ENCODE results near the gene CDH4. TPM values are rescaled to one million over a fixed set of nuclear protein-coding genes. Genes with fewer than 3 reads are reported as not detected.

CDH4 gene
- total and polyA plus RNA-seq, 2 of the 8 experiments (the other 6 are each of a cell fraction or from before 2014, with no cell fraction given) = 4.3 to 7.9 TPM

DNA sequence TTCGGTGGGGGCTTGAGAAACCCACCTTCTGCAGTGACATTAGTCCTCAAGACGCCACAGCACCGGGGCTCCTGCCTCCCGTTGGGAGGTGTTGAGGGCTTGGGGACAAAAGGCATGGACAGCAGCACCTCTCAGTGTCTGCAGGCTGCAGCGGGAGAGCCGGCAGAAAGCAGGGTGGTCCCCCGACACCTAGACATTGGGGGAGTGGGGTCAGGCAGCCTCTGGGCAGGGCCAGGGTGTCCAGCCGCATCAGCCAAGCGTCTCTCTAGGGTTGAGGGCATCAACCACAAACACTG is 549.0 kb downstream of the CDH4 start (continued):
- TF ChIP-seq SP1 (IDR thresholded peaks at IDR 0.05; ENCODE audit: low read depth, low read length) = no peak

DNA sequence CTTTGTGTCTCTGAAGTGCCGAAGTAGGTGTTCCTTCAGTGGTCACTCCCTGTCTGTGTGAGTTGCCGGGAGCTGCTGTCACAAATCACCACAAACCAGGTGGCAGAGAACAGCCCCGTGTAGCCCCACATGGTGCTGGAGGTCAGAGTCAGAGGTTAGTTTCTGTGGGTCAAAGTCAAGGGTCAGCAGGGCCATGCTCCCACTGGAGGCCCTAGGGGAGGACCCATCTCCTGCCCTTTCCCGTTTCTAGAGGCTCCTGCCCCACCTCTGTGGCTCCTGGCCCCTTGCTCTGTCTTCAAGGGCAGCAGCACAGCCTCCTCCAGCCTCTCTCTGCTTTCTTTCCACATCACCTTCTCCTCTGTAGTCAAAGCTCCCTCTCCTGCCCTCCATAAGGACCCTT is 549.4 kb downstream of the CDH4 start:
- ChIA-PET CTCF (ENCODE audit: partially characterized antibody) (interaction anchor here (1.1 to 1.5 kb wide), 2 partner anchors 16 to 72 kb away, joined by 4 to 6 read pairs; no protein-coding TSS in a partner anchor), POLR2A (ENCODE audit: partially characterized antibody) (no interaction called here)
- Histone ChIP-seq H3K14ac (ENCODE audit: insufficient read length) (no peak overlapping the region), H3K36me3 (ENCODE audit: control insufficient read depth in 2 of 4, insufficient read depth in 4 of 4, low read length in 3 of 4) (no peaks in the 10 kb centered on the region), H4K8ac (ENCODE audit: extremely low read depth, insufficient read depth, low read length) (no peak overlapping the region), H3K23me2 (ENCODE audit: low read depth, low read length) (no peaks in the 10 kb centered on the region), H4K91ac (replicated peaks; ENCODE audit: insufficient read length, low read length) (no peak overlapping the region), H3K4me3 (ENCODE audit: extremely low read depth in 1 of 4, insufficient read depth in 2 of 4, low read depth in 3 of 4, low read length in 4 of 4) (no peak overlapping the region), H3K4me2 (ENCODE audit: insufficient read depth in 1 of 2, low read depth in 2 of 2, low read length in 2 of 2) (no peak overlapping the region), H4K20me1 (replicated peaks in 1 of 2; ENCODE audit: control insufficient read depth in 1 of 2, insufficient read depth in 2 of 2, low read length in 2 of 2) (peaks cover 0 to 3% of the 10 kb centered on the region in 2 experiments), H2BK15ac (ENCODE audit: low read length) (no peak overlapping the region), H3K27me3 (replicated peaks in 1 of 4; ENCODE audit: control insufficient read depth in 3 of 4, extremely low read depth in 1 of 4, insufficient read depth in 3 of 4, low read length in 3 of 4) (peaks cover 0 to 3% (median 1%) of the 10 kb centered on the region in 4 experiments; a peak in 2 of 7 replicates), H3K56ac (replicated peaks; ENCODE audit: insufficient read length, low read depth, low read length) (no peak overlapping the region), H2BK12ac (ENCODE audit: low read depth, low read length) (no peak overlapping the region), H2AFZ (ENCODE audit: low read length) (no peak overlapping the region), H3K23ac (ENCODE audit: insufficient read length) (no peak overlapping the region), H3K9me3 (ENCODE audit: insufficient read depth in 2 of 2, low read depth in 1 of 2, low read length in 1 of 2) (no peaks in the 10 kb centered on the region), H3K79me1 (ENCODE audit: low read depth, low read length) (no peaks in the 10 kb centered on the region), H3K79me2 (ENCODE audit: control insufficient read depth in 1 of 2, insufficient read depth in 2 of 2, low read length in 2 of 2) (no peaks in the 10 kb centered on the region), H3K27ac (ENCODE audit: low read depth, low read length) (no peak overlapping the region), H3K18ac (ENCODE audit: extremely low read depth, low read length) (no peak overlapping the region), H3K4me1 (replicated peaks in 1 of 4; ENCODE audit: control insufficient read depth in 3 of 4, insufficient read depth in 4 of 4, low read length in 3 of 4) (peaks cover 0 to 3% (median under 1%) of the 10 kb centered on the region in 4 experiments; a peak in 3 of 7 replicates), H2AK5ac (ENCODE audit: low read depth, low read length) (no peak overlapping the region), H3K4ac (replicated peaks; ENCODE audit: insufficient read length, low read depth, low read length) (no peak overlapping the region), H2BK5ac (ENCODE audit: low read depth, low read length) (no peak overlapping the region), H4K5ac (ENCODE audit: insufficient read length, low read depth, low read length) (no peak overlapping the region), H3K9ac (replicated peaks in 1 of 4; ENCODE audit: extremely low read depth in 1 of 4, low read depth in 3 of 4, low read length in 3 of 4) (no peak overlapping the region), H2BK120ac (replicated peaks; ENCODE audit: low read depth, low read length) (no peak overlapping the region), H2BK20ac (ENCODE audit: low read length) (no peak overlapping the region)
- FAIRE-seq = no peak
- WGBS, 2 experiments (ENCODE audit: extremely low coverage in 1 of 2, insufficient coverage in 1 of 2, insufficient read length in 1 of 2, insufficient replicate concordance in 2 of 2, low coverage in 1 of 2, low lambda C conversion rate in 2 of 2, missing lambda C conversion rate in 1 of 2) = 89% methylated on average over 4 of the region's 4 CpGs; no CpG with 5 or more reads in 1 of the 2 experiments
- no peak for DNase-seq (ENCODE audit: low read depth in 1 of 2, low spot score in 2 of 2)
- no peak for TF ChIP-seq SIN3A (conservative IDR thresholded peaks at IDR 0.05 in 1 of 2, IDR thresholded peaks at IDR 0.05 in 1 of 2; ENCODE audit: low read depth in 1 of 2, low read length in 2 of 2)
- no peak for TF ChIP-seq RXRA (IDR thresholded peaks at IDR 0.05; ENCODE audit: insufficient read depth, low read depth, low read length)
- TF ChIP-seq ASH2L (IDR thresholded peaks at IDR 0.05; ENCODE audit: low read length) = no peak
- TF ChIP-seq HDAC2 (IDR thresholded peaks at IDR 0.05; ENCODE audit: borderline replicate concordance in 1 of 2, low read depth in 2 of 2, low read length in 2 of 2) = no peak
- no peak for TF ChIP-seq KDM1A (IDR thresholded peaks at IDR 0.05; ENCODE audit: borderline replicate concordance, low read length)
- no peak for TF ChIP-seq KDM4A (IDR thresholded peaks at IDR 0.05; ENCODE audit: low read depth, low read length, severe bottlenecking)
- TF ChIP-seq RAD21 (IDR thresholded peaks at IDR 0.05 in 1 of 2, conservative IDR thresholded peaks at IDR 0.05 in 1 of 2; ENCODE audit: low read depth in 2 of 2, low read length in 2 of 2) = no peak
- TF ChIP-seq, protein P1, sequence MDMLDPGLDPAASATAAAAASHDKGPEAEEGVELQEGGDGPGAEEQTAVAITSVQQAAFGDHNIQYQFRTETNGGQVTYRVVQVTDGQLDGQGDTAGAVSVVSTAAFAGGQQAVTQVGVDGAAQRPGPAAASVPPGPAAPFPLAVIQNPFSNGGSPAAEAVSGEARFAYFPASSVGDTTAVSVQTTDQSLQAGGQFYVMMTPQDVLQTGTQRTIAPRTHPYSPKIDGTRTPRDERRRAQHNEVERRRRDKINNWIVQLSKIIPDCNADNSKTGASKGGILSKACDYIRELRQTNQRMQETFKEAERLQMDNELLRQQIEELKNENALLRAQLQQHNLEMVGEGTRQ (IDR thresholded peaks at IDR 0.05; ENCODE audit: low read length) = no peak
- no peak for TF ChIP-seq SAP30 (IDR thresholded peaks at IDR 0.05; ENCODE audit: insufficient read depth, insufficient replicate concordance, low read length)

Measured in H1 (cell line).